GM18502 (cell line): ENCODE results near the gene REM2.
"Not testable (repeated sequence)": the region's sequence is repeated elsewhere in the genome, so short reads cannot be mapped to it uniquely, and the experiment has no call there.

Source experiments
- ATAC-seq: cut with Tn5 transposase; IDR thresholded peaks from one replicate; pipeline ENCODE4 v1.9.1; 2021; ENCODE audit warnings: mild to moderate bottlenecking; ENCODE audit not compliant: unreplicated experiment, poor library complexity

Gene REM2

GRCh38 chr14:22892488-22892887 lies 9.5 kb downstream of the REM2 start:
- no peak for ATAC-seq

- ATAC-seq, result no peak
These were observed 10.7 kb downstream of the REM2 start for GRCh38 chr14:22893706-22894105.

- ATAC-seq, result no peak
These were observed 12.4 kb downstream of the REM2 start for GRCh38 chr14:22895402-22895801.

- ATAC-seq, result no peak
These were observed 13.3 kb downstream of the REM2 start for GRCh38 chr14:22896356-22896755.

GRCh38 chr14:22896760-22897159 lies 13.7 kb downstream of the REM2 start:
- no peak for ATAC-seq

GRCh38 chr14:22897357-22897756 lies 14.3 kb downstream of the REM2 start:
- no peak for ATAC-seq

GRCh38 chr14:22898302-22899090 lies 15.5 kb downstream of the REM2 start:
- ATAC-seq, result no peak

GRCh38 chr14:22900081-22900799 lies 17.2 kb downstream of the REM2 start:
- no peak for ATAC-seq

GRCh38 chr14:22901799-22902198 lies 18.8 kb downstream of the REM2 start:
- ATAC-seq, result no peak

- no peak for ATAC-seq
These were observed 20.7 kb downstream of the REM2 start for GRCh38 chr14:22903742-22904087.

- ATAC-seq, result no peak
These were observed 22.6 kb downstream of the REM2 start for GRCh38 chr14:22905627-22906026.

- no peak for ATAC-seq
These were observed 23.1 kb downstream of the REM2 start for GRCh38 chr14:22906073-22906472.

GRCh38 chr14:22907429-22907828 lies 24.4 kb downstream of the REM2 start:
- no peak for ATAC-seq

- ATAC-seq, result no peak
These were observed 25.6 kb downstream of the REM2 start for GRCh38 chr14:22908601-22909000.

- ATAC-seq, result no peak
These were observed 27.9 kb downstream of the REM2 start for GRCh38 chr14:22910916-22911315.

- ATAC-seq, result not testable (repeated sequence)
These were observed 31.8 kb downstream of the REM2 start for GRCh38 chr14:22914836-22915235.

GRCh38 chr14:22915886-22916521 lies 33.0 kb downstream of the REM2 start:
- no peak for ATAC-seq

GRCh38 chr14:22918804-22919600 lies 36.0 kb downstream of the REM2 start, which contains the start of gene RBM23:
Gene RBM23, minus strand, starts transcription at chr14:22919149.
- peak; percentile 94 for ATAC-seq

- ATAC-seq, result no peak
These were observed 36.5 kb downstream of the REM2 start for GRCh38 chr14:22919601-22919921.

GRCh38 chr14:22920697-22921096 lies 37.7 kb downstream of the REM2 start:
- no peak for ATAC-seq

- no peak for ATAC-seq
These were observed 39.3 kb downstream of the REM2 start for GRCh38 chr14:22922294-22922693.
